Ovary (tissue), 3 donors: ENCODE results near the gene PAM.

Experiments
- EP300 ChIP-seq: sonication (generic); formaldehyde crosslinking; IDR thresholded peaks from one replicate; pipeline ENCODE4 v1.6.1; 2017; ENCODE audit warnings: antibody characterized with exemption
- POLR2A ChIP-seq: fragments of 450-650 bp; IDR thresholded peaks from one replicate; pipeline ENCODE4 v1.6.1; 2017; ENCODE audit warnings: antibody characterized with exemption, mild to moderate bottlenecking, moderate library complexity
- TF ChIP-seq, protein P1 (sequence below), 3 donors: fragments of 450-650 bp in 2 of 3; fragments of 200-600 bp in 1 of 3; IDR thresholded peaks; one replicate each; pipeline versions ENCODE4 v1.5.1 to v1.8.0; 2016 to 2022; ENCODE audit warnings: antibody characterized with exemption in 3 of 3, mild to moderate bottlenecking in 1 of 3
- donor health status: DM: no; HTN: no; CAD: no.

DNA sequence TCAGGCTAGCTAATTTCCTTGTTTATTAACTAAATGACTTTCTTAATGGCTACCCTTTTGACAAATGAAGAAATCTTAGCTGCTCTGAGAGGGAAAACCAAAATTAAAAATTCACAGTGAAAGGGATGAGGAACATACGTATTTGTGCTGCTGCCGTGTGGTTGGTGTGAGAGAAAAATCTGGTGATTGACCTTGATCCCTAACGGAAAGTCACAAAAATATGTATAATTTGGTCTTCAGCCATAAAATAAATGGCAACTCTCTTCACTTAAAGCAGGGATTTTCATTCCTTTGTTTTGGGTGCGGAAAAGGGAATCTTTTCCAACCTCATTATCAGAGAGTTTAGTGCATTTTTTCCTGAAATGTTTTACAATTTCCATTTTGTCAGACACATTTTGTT is 40.4 kb downstream of the PAM start:
- TF ChIP-seq, protein P1, sequence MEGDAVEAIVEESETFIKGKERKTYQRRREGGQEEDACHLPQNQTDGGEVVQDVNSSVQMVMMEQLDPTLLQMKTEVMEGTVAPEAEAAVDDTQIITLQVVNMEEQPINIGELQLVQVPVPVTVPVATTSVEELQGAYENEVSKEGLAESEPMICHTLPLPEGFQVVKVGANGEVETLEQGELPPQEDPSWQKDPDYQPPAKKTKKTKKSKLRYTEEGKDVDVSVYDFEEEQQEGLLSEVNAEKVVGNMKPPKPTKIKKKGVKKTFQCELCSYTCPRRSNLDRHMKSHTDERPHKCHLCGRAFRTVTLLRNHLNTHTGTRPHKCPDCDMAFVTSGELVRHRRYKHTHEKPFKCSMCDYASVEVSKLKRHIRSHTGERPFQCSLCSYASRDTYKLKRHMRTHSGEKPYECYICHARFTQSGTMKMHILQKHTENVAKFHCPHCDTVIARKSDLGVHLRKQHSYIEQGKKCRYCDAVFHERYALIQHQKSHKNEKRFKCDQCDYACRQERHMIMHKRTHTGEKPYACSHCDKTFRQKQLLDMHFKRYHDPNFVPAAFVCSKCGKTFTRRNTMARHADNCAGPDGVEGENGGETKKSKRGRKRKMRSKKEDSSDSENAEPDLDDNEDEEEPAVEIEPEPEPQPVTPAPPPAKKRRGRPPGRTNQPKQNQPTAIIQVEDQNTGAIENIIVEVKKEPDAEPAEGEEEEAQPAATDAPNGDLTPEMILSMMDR (IDR thresholded peaks at IDR 0.05), result no peak
- TF ChIP-seq EP300, result no peak
- TF ChIP-seq POLR2A, result no peak
